HEK293 (cell line): ENCODE data around the gene ZDHHC3.

Experiments used
- CTCF ChIA-PET: fragments of 350-600 bp; formaldehyde crosslinking; extraction: SDS; loops from one replicate; lab custom pipeline; 2021; ENCODE audit warnings: antibody characterized with exemption; lab: Yijun Ruan, JAX
- POLR2A ChIA-PET: fragments of 300-600 bp; formaldehyde crosslinking; extraction: SDS; loops from one replicate; lab custom pipeline; 2020; ENCODE audit warnings: antibody characterized with exemption, inconsistent platforms; lab: Yijun Ruan, JAX
- H3K27ac ChIP-seq: fragments of 200-500 bp; sonication (Bioruptor generic); 2 replicates; pipeline ENCODE4 v1.5.1; 2014; ENCODE audit warnings: low read depth, low read length, control low read depth, inconsistent platforms; ENCODE audit errors: extremely low read depth
- H3K36me3 ChIP-seq, 2 experiments: fragments of 200-500 bp in 1 of 2; sonication (Bioruptor generic) in 1 of 2; 1 replicate in 1 of 2; 2 replicates in 1 of 2; pipeline ENCODE4 v1.5.1; 2014 to 2017; ENCODE audit warnings: inconsistent platforms in 2 of 2, low read length in 2 of 2; ENCODE audit not compliant: control insufficient read depth in 2 of 2, insufficient read depth in 1 of 2
- H3K4me1 ChIP-seq: fragments of 200-500 bp; sonication (Bioruptor generic); 2 replicates; pipeline ENCODE4 v1.5.1; 2014; ENCODE audit warnings: mild to moderate bottlenecking, low read length, inconsistent platforms; ENCODE audit not compliant: control insufficient read depth, insufficient read depth
- H3K4me3 ChIP-seq: 2 replicates; pipeline ENCODE4 v1.5.1; 2011; ENCODE audit warnings: low read depth, mild to moderate bottlenecking, control low read depth, low read length, moderate library complexity
- H3K9me3 ChIP-seq: fragments of 200-500 bp; sonication (Bioruptor generic); 2 replicates; pipeline ENCODE4 v1.5.1; 2014; ENCODE audit warnings: low read depth, low read length, inconsistent platforms; ENCODE audit not compliant: control insufficient read depth, insufficient read depth
- ELK4 ChIP-seq: IDR thresholded peaks from 2 replicates; pipeline ENCODE4 v1.6.1; 2011; ENCODE audit warnings: mild to moderate bottlenecking, low read depth, low read length, borderline replicate concordance
- FEZF1 ChIP-seq: fragments of 450-650 bp; formaldehyde crosslinking; IDR thresholded peaks from 2 replicates; pipeline ENCODE4 v1.5.1; 2016; ENCODE audit warnings: missing biosample characterization, missing genetic modification characterization
- HIC1 ChIP-seq: fragments of 450-650 bp; formaldehyde crosslinking; IDR thresholded peaks from 2 replicates; pipeline ENCODE4 v1.5.1; 2016; ENCODE audit warnings: missing biosample characterization, missing genetic modification characterization
- HOXC10 ChIP-seq: sonication (generic); formaldehyde crosslinking; IDR thresholded peaks from 2 replicates; pipeline ENCODE4 v1.8.1; 2023; ENCODE audit warnings: mild to moderate bottlenecking, missing genetic modification reagents
- KLF9 ChIP-seq: fragments of 450-650 bp; formaldehyde crosslinking; IDR thresholded peaks from 2 replicates; pipeline ENCODE4 v1.5.1; 2016; ENCODE audit warnings: missing biosample characterization, missing genetic modification characterization, low read depth
- REPIN1 ChIP-seq: fragments of 450-650 bp; formaldehyde crosslinking; IDR thresholded peaks from 2 replicates; pipeline ENCODE4 v1.5.1; 2017; ENCODE audit warnings: missing biosample characterization, missing genetic modification characterization, low read depth
- TRIM28 ChIP-seq: IDR thresholded peaks from 2 replicates; pipeline ENCODE4 v1.6.1; 2011; ENCODE audit warnings: low read length, control low read depth, borderline replicate concordance
- ZBTB1 ChIP-seq: fragments of 450-650 bp; formaldehyde crosslinking; IDR thresholded peaks from 2 replicates; pipeline ENCODE4 v1.5.1; 2016; ENCODE audit warnings: missing biosample characterization, missing genetic modification characterization
- ZBTB11 ChIP-seq: fragments of 450-650 bp; formaldehyde crosslinking; conservative IDR thresholded peaks from 2 replicates; pipeline ENCODE4 v1.5.1; 2016; ENCODE audit warnings: low read depth, missing biosample characterization, missing genetic modification characterization
- ZFP3 ChIP-seq: fragments of 450-650 bp; formaldehyde crosslinking; IDR thresholded peaks from 2 replicates; pipeline ENCODE4 v1.5.1; 2016; ENCODE audit warnings: low read depth, missing biosample characterization, missing genetic modification characterization
- ZFP41 ChIP-seq: fragments of 450-650 bp; formaldehyde crosslinking; IDR thresholded peaks from 2 replicates; pipeline ENCODE4 v1.5.1; 2016; ENCODE audit warnings: missing biosample characterization, missing genetic modification characterization, borderline replicate concordance
- ZNF112 ChIP-seq: fragments of 450-650 bp; formaldehyde crosslinking; IDR thresholded peaks from 2 replicates; pipeline ENCODE4 v1.5.0; 2017; ENCODE audit warnings: missing biosample characterization, missing genetic modification characterization
- ZNF132 ChIP-seq: fragments of 450-650 bp; formaldehyde crosslinking; IDR thresholded peaks from 2 replicates; pipeline ENCODE4 v1.5.1; 2017; ENCODE audit warnings: missing biosample characterization, missing genetic modification characterization, borderline replicate concordance
- ZNF324 ChIP-seq: fragments of 450-650 bp; formaldehyde crosslinking; IDR thresholded peaks from 2 replicates; pipeline ENCODE4 v1.5.1; 2016; ENCODE audit warnings: missing biosample characterization, missing genetic modification characterization
- ZNF366 ChIP-seq: fragments of 450-650 bp; formaldehyde crosslinking; conservative IDR thresholded peaks from 2 replicates; pipeline ENCODE4 v1.5.1; 2016; ENCODE audit warnings: missing biosample characterization, missing genetic modification characterization
- ZNF391 ChIP-seq: fragments of 450-650 bp; formaldehyde crosslinking; IDR thresholded peaks from 2 replicates; pipeline ENCODE4 v1.5.1; 2016; ENCODE audit warnings: low read depth, missing biosample characterization, missing genetic modification characterization, borderline replicate concordance
- ZNF624 ChIP-seq: fragments of 450-650 bp; formaldehyde crosslinking; IDR thresholded peaks from 2 replicates; pipeline ENCODE4 v1.5.1; 2017; ENCODE audit warnings: missing biosample characterization, missing genetic modification characterization
- ZNF639 ChIP-seq: fragments of 450-650 bp; formaldehyde crosslinking; IDR thresholded peaks from 2 replicates; pipeline ENCODE4 v1.5.1; 2016; ENCODE audit warnings: missing biosample characterization, missing genetic modification characterization
- ZNF658 ChIP-seq: fragments of 450-650 bp; formaldehyde crosslinking; IDR thresholded peaks from 2 replicates; pipeline ENCODE4; 2016; ENCODE audit warnings: missing biosample characterization, missing genetic modification characterization
- ZNF670 ChIP-seq: fragments of 450-650 bp; formaldehyde crosslinking; IDR thresholded peaks from 2 replicates; pipeline ENCODE4 v1.5.1; 2016; ENCODE audit warnings: missing biosample characterization, missing genetic modification characterization, low read depth
- ZNF692 ChIP-seq: fragments of 450-650 bp; formaldehyde crosslinking; IDR thresholded peaks from 2 replicates; pipeline ENCODE4 v1.5.1; 2016; ENCODE audit warnings: missing biosample characterization, missing genetic modification characterization
- TF ChIP-seq, protein P1 (sequence below): fragments of 450-650 bp; formaldehyde crosslinking; conservative IDR thresholded peaks from 2 replicates; pipeline ENCODE4 v1.5.1; 2016; ENCODE audit warnings: low read depth, missing biosample characterization, missing genetic modification characterization

The ZDHHC3 gene

GRCh38 chr3:45010811-45011333 is 34.9 kb upstream of the ZDHHC3 start:
- TF ChIP-seq HIC1 (no peak), ZFP41 (no peak), ZBTB1 (tag by site-specific recombination) (no peak), ZNF639 (tag by site-specific recombination) (no peak), ZNF670 (no peak), ELK4 (no peak), ZNF324 (tag by site-specific recombination) (no peak), ZNF366 (tag by site-specific recombination) (no peak), ZNF658 (tag by site-specific recombination) (no peak), ZFP3 (no peak), ZNF692 (no peak), ZNF112 (tag by site-specific recombination) (no peak), ZNF624 (tag by site-specific recombination) (no peak), TRIM28 (no peak), ZNF132 (tag by site-specific recombination) (no peak), KLF9 (tag by site-specific recombination) (no peak)
- POLR2A ChIA-PET, result no interaction called here
- Histone ChIP-seq H3K9me3 (no peaks in the 10 kb centered on the region), H3K36me3 (peaks cover 0 to 54% of the 10 kb centered on the region in 2 experiments; a peak in 1 of 3 replicates), H3K4me1 (no peaks in the 10 kb centered on the region), H3K4me3 (no peak overlapping the region), H3K27ac (no peak overlapping the region)
- CTCF ChIA-PET, result no interaction called here

GRCh38 chr3:45009868-45010267 is 33.9 kb upstream of the ZDHHC3 start:
- CTCF ChIA-PET, result no interaction called here

More at GRCh38 chr3:45009868-45010267, 33.9 kb upstream of the ZDHHC3 start:
- H3K4me3 ChIP-seq, result no peak overlapping the region
- H3K36me3 ChIP-seq, result peaks cover 0 to 55% of the 10 kb centered on the region in 2 experiments; a peak in 1 of 3 replicates
- no peak overlapping the region for H3K27ac ChIP-seq
- POLR2A ChIA-PET, result no interaction called here
- H3K4me1 ChIP-seq, result no peaks in the 10 kb centered on the region
- no peaks in the 10 kb centered on the region for H3K9me3 ChIP-seq
- TF ChIP-seq FEZF1 (tag by site-specific recombination) (no peak), ZBTB11 (tag by site-specific recombination) (no peak), HOXC10 (no peak), ZNF391 (tag by site-specific recombination) (no peak), REPIN1 (tag by site-specific recombination) (no peak)
- TF ChIP-seq, protein P1, sequence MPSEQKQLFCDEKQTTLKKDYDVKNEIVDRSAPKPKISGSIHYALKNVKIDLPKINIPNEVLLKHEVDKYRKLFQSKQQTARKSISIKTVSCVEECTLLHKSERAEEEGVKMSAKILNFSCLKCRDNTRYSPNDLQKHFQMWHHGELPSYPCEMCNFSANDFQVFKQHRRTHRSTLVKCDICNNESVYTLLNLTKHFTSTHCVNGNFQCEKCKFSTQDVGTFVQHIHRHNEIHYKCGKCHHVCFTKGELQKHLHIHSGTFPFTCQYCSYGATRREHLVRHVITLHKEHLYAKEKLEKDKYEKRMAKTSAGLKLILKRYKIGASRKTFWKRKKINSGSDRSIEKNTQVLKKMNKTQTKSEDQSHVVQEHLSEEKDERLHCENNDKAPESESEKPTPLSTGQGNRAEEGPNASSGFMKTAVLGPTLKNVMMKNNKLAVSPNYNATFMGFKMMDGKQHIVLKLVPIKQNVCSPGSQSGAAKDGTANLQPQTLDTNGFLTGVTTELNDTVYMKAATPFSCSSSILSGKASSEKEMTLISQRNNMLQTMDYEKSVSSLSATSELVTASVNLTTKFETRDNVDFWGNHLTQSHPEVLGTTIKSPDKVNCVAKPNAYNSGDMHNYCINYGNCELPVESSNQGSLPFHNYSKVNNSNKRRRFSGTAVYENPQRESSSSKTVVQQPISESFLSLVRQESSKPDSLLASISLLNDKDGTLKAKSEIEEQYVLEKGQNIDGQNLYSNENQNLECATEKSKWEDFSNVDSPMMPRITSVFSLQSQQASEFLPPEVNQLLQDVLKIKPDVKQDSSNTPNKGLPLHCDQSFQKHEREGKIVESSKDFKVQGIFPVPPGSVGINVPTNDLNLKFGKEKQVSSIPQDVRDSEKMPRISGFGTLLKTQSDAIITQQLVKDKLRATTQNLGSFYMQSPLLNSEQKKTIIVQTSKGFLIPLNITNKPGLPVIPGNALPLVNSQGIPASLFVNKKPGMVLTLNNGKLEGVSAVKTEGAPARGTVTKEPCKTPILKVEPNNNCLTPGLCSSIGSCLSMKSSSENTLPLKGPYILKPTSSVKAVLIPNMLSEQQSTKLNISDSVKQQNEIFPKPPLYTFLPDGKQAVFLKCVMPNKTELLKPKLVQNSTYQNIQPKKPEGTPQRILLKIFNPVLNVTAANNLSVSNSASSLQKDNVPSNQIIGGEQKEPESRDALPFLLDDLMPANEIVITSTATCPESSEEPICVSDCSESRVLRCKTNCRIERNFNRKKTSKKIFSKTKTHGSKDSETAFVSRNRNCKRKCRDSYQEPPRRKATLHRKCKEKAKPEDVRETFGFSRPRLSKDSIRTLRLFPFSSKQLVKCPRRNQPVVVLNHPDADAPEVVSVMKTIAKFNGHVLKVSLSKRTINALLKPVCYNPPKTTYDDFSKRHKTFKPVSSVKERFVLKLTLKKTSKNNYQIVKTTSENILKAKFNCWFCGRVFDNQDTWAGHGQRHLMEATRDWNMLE (tag by site-specific recombination), result no peak
